ENCODE results near the gene TTC4. TPM values are rescaled to one million over a fixed set of nuclear protein-coding genes. Genes with fewer than 3 reads are reported as not detected.

Gene TTC4
- total RNA-seq, 1 donor from 2014 or later = 18.8 TPM

DNA sequence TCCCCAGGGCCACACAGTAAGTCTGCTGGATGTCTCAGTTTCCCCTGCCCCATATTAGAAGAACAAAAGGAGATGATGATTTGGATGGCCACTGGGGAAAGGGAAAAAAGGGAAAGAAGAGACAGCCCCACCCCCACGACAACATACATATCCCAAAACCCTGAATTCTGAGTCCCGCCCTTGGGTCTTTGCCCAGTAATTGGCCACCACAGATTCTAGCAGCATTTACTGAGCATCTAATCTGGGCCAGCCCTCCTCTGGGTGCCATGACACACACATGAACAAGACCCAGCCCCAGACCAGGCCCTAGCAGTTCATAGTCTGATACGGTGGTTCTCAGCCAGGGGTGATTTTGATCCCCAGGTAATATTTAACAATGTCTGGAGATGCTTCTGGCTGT is 5.2 kb upstream of the TTC4 start:
- Histone ChIP-seq H4K20me1 (ENCODE audit: insufficient read depth, low read length) (no peaks in the 10 kb centered on the region), H3K9me3 (ENCODE audit: insufficient read depth, low read depth, low read length) (no peaks in the 10 kb centered on the region), H3K79me2 (ENCODE audit: insufficient read depth, low read length) (no peaks in the 10 kb centered on the region), H3K9ac (ENCODE audit: low read length) (no peak overlapping the region), H3K4me1 (ENCODE audit: insufficient read depth, low read length) (no peaks in the 10 kb centered on the region), H3K27ac (ENCODE audit: low read depth, low read length) (no peak overlapping the region), H3K4me3 (ENCODE audit: insufficient read depth, low read depth, low read length) (no peak overlapping the region), H2AFZ (ENCODE audit: low read depth, low read length) (no peak overlapping the region), H3K36me3 (ENCODE audit: insufficient read depth, low read length) (no peaks in the 10 kb centered on the region), H3K27me3 (ENCODE audit: insufficient read depth, low read length) (peaks cover 5% of the 10 kb centered on the region), H3K4me2 (ENCODE audit: low read length) (no peak overlapping the region)
- Mint-ChIP-seq H3K9me3 (ENCODE audit: unreplicated experiment) (no peaks in the 10 kb centered on the region), H3K27me3 (ENCODE audit: low read depth, unreplicated experiment) (peaks cover 66% of the 10 kb centered on the region), H3K4me1 (ENCODE audit: low read depth, unreplicated experiment) (no peaks in the 10 kb centered on the region), H3K4me3 (ENCODE audit: unreplicated experiment) (no peak overlapping the region), H3K36me3 (ENCODE audit: low read depth, unreplicated experiment) (no peaks in the 10 kb centered on the region), H3K27ac (ENCODE audit: unreplicated experiment) (no peak overlapping the region)
- TF ChIP-seq, protein P1, sequence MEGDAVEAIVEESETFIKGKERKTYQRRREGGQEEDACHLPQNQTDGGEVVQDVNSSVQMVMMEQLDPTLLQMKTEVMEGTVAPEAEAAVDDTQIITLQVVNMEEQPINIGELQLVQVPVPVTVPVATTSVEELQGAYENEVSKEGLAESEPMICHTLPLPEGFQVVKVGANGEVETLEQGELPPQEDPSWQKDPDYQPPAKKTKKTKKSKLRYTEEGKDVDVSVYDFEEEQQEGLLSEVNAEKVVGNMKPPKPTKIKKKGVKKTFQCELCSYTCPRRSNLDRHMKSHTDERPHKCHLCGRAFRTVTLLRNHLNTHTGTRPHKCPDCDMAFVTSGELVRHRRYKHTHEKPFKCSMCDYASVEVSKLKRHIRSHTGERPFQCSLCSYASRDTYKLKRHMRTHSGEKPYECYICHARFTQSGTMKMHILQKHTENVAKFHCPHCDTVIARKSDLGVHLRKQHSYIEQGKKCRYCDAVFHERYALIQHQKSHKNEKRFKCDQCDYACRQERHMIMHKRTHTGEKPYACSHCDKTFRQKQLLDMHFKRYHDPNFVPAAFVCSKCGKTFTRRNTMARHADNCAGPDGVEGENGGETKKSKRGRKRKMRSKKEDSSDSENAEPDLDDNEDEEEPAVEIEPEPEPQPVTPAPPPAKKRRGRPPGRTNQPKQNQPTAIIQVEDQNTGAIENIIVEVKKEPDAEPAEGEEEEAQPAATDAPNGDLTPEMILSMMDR (IDR thresholded peaks at IDR 0.05; ENCODE audit: insufficient read depth, low read depth, low read length) = no peak
- TF ChIP-seq EZH2 (IDR thresholded peaks at IDR 0.05; ENCODE audit: insufficient read depth, low read length) = no peak
- DNase-seq (ENCODE audit: low read depth) = no peak
- FAIRE-seq = no peak

DNA sequence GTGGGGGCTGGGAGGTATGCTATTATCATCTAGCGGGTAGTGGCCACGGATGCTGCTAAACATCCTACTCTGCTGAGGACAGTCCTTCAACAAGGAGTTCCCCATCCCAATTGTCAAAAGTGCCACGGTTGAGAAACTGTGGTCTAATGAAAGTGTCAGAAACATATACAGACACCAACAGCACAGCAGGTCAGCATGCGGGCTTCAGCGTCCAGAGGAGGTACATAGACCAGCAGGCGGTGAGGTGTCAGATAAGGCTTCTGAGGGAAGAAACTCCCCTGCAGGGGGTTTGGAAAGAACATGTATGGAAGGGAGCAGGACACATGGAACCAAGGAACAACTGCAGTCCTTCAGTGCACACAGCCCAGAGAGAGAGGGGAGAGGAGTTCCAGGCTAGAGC is 4.8 kb upstream of the TTC4 start:
- Mint-ChIP-seq H3K27ac (ENCODE audit: unreplicated experiment) (no peak overlapping the region), H3K4me3 (ENCODE audit: unreplicated experiment) (no peak overlapping the region), H3K27me3 (ENCODE audit: low read depth, unreplicated experiment) (peaks cover 64% of the 10 kb centered on the region), H3K36me3 (ENCODE audit: low read depth, unreplicated experiment) (no peaks in the 10 kb centered on the region), H3K9me3 (ENCODE audit: unreplicated experiment) (no peaks in the 10 kb centered on the region), H3K4me1 (ENCODE audit: low read depth, unreplicated experiment) (no peaks in the 10 kb centered on the region)
- no peak overlapping the region for H3K4me3 ChIP-seq (ENCODE audit: insufficient read depth, low read depth, low read length)
- no peak for TF ChIP-seq EZH2 (IDR thresholded peaks at IDR 0.05; ENCODE audit: insufficient read depth, low read length)
- DNase-seq (ENCODE audit: low read depth) (no peak), FAIRE-seq (no peak)
- H3K4me2 ChIP-seq (ENCODE audit: low read length) = no peak overlapping the region
- no peak overlapping the region for H3K27ac ChIP-seq (ENCODE audit: low read depth, low read length)
- no peak overlapping the region for H3K9ac ChIP-seq (ENCODE audit: low read length)
- no peak overlapping the region for H2AFZ ChIP-seq (ENCODE audit: low read depth, low read length)
- H3K79me2 ChIP-seq (ENCODE audit: insufficient read depth, low read length) = peaks cover 1% of the 10 kb centered on the region
- H3K4me1 ChIP-seq (ENCODE audit: insufficient read depth, low read length) = no peaks in the 10 kb centered on the region
- H3K9me3 ChIP-seq (ENCODE audit: insufficient read depth, low read depth, low read length) = no peaks in the 10 kb centered on the region
- H4K20me1 ChIP-seq (ENCODE audit: insufficient read depth, low read length) = no peaks in the 10 kb centered on the region
- H3K27me3 ChIP-seq (ENCODE audit: insufficient read depth, low read length) = peaks cover 5% of the 10 kb centered on the region
- no peaks in the 10 kb centered on the region for H3K36me3 ChIP-seq (ENCODE audit: insufficient read depth, low read length)

DNA sequence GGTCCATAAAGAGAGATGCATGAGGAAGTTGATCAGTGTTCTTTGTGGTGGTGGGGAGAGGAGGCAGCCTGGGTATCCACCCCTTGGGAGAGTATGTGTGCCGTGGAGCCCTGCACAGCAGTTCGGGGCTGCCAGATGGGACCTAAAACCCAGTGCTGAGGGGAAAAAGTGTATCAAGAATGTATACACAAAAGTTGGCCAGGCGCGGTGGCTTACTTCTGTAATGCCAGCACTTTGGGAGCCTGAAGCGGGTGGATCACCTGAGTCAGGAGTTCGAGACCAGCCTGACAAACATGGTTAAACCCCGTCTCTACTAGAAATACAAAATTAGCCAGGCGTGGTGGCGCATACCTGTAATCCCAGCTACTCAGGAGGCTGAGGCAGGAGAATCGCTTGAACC is 4.1 kb upstream of the TTC4 start:
- Histone ChIP-seq H3K36me3 (ENCODE audit: insufficient read depth, low read length) (no peaks in the 10 kb centered on the region), H3K79me2 (ENCODE audit: insufficient read depth, low read length) (peaks cover 8% of the 10 kb centered on the region), H3K4me2 (ENCODE audit: low read length) (no peak overlapping the region), H3K4me1 (ENCODE audit: insufficient read depth, low read length) (peaks cover 2% of the 10 kb centered on the region), H3K9ac (ENCODE audit: low read length) (no peak overlapping the region), H2AFZ (ENCODE audit: low read depth, low read length) (no peak overlapping the region), H3K27ac (ENCODE audit: low read depth, low read length) (no peak overlapping the region), H3K27me3 (ENCODE audit: insufficient read depth, low read length) (peaks cover 5% of the 10 kb centered on the region), H3K9me3 (ENCODE audit: insufficient read depth, low read depth, low read length) (no peaks in the 10 kb centered on the region), H4K20me1 (ENCODE audit: insufficient read depth, low read length) (no peaks in the 10 kb centered on the region), H3K4me3 (ENCODE audit: insufficient read depth, low read depth, low read length) (no peak overlapping the region)
- Mint-ChIP-seq H3K4me3 (ENCODE audit: unreplicated experiment) (no peak overlapping the region), H3K27ac (ENCODE audit: unreplicated experiment) (no peak overlapping the region), H3K27me3 (ENCODE audit: low read depth, unreplicated experiment) (peaks cover 57% of the 10 kb centered on the region), H3K9me3 (ENCODE audit: unreplicated experiment) (no peaks in the 10 kb centered on the region), H3K36me3 (ENCODE audit: low read depth, unreplicated experiment) (no peaks in the 10 kb centered on the region), H3K4me1 (ENCODE audit: low read depth, unreplicated experiment) (peaks cover 5% of the 10 kb centered on the region)
- FAIRE-seq (no peak), DNase-seq (ENCODE audit: low read depth) (no peak)
- TF ChIP-seq EZH2 (IDR thresholded peaks at IDR 0.05; ENCODE audit: insufficient read depth, low read length) = no peak
- TF ChIP-seq, protein P1 (IDR thresholded peaks at IDR 0.05; ENCODE audit: insufficient read depth, low read depth, low read length) = no peak
